IPS DF 4.7 (cell line): ENCODE data around the gene TEX264.

Source experiments
- DNase-seq: peaks from one replicate; pipeline ENCODE4 v3.0.0-alpha.2; 2013; ENCODE audit warnings: low spot score; ENCODE audit errors: extremely low read depth

Gene TEX264

GRCh38 chr3:51673802-51674654, 3.0 kb downstream of the TEX264 start:
- no peak for DNase-seq

GRCh38 chr3:51675201-51675611, 4.2 kb downstream of the TEX264 start:
- no peak for DNase-seq

GRCh38 chr3:51676102-51676640, 5.1 kb downstream of the TEX264 start:
- DNase-seq = no peak

- DNase-seq = no peak
Observed at GRCh38 chr3:51677358-51677757, 6.3 kb downstream of the TEX264 start.

GRCh38 chr3:51678186-51678585, 7.1 kb downstream of the TEX264 start:
- DNase-seq = no peak

GRCh38 chr3:51678641-51679040, 7.6 kb downstream of the TEX264 start:
- DNase-seq = no peak

GRCh38 chr3:51679318-51679717, 8.3 kb downstream of the TEX264 start:
- no peak for DNase-seq

- DNase-seq = no peak
Observed at GRCh38 chr3:51679777-51680176, 8.7 kb downstream of the TEX264 start.

- no peak for DNase-seq
Observed at GRCh38 chr3:51680196-51680595, 9.1 kb downstream of the TEX264 start.

GRCh38 chr3:51680663-51681230, 9.7 kb downstream of the TEX264 start:
- no peak for DNase-seq

- no peak for DNase-seq
Observed at GRCh38 chr3:51681453-51681852, 10.4 kb downstream of the TEX264 start.

GRCh38 chr3:51682079-51682478, 11.0 kb downstream of the TEX264 start:
- no peak for DNase-seq

GRCh38 chr3:51682526-51682925, 11.5 kb downstream of the TEX264 start:
- DNase-seq = no peak

- no peak for DNase-seq
Observed at GRCh38 chr3:51683566-51683965, 12.5 kb downstream of the TEX264 start.

- no peak for DNase-seq
Observed at GRCh38 chr3:51684971-51685751, 14.1 kb downstream of the TEX264 start.

- DNase-seq = no peak
Observed at GRCh38 chr3:51686056-51686455, 15.0 kb downstream of the TEX264 start.

GRCh38 chr3:51686512-51687215, 15.6 kb downstream of the TEX264 start:
- no peak for DNase-seq

- no peak for DNase-seq
Observed at GRCh38 chr3:51687431-51688205, 16.6 kb downstream of the TEX264 start.

GRCh38 chr3:51688206-51688600, 17.2 kb downstream of the TEX264 start:
- DNase-seq = no peak

- DNase-seq = no peak
Observed at GRCh38 chr3:51691021-51691420, 20.0 kb downstream of the TEX264 start.

GRCh38 chr3:51691949-51692348, 20.9 kb downstream of the TEX264 start:
- no peak for DNase-seq
